Ramos (cell line): ENCODE data around the gene BICC1.

Experiments used
- in situ Hi-C: fragments of 300-500 bp; cut with MboI; formaldehyde crosslinking; loops from one replicate; pipeline ENCODE4 v1.14.3; 2022; ENCODE audit warnings: low sequenced_read_pairs; ENCODE audit not compliant: unreplicated experiment

The BICC1 gene

GRCh38 chr10:58758321-58758720 lies 245.6 kb downstream of the BICC1 start:
- in situ Hi-C loops = loop anchor here (25.0 kb wide), 1 partner anchor 1479 kb away; no protein-coding TSS in a partner anchor

DNA sequence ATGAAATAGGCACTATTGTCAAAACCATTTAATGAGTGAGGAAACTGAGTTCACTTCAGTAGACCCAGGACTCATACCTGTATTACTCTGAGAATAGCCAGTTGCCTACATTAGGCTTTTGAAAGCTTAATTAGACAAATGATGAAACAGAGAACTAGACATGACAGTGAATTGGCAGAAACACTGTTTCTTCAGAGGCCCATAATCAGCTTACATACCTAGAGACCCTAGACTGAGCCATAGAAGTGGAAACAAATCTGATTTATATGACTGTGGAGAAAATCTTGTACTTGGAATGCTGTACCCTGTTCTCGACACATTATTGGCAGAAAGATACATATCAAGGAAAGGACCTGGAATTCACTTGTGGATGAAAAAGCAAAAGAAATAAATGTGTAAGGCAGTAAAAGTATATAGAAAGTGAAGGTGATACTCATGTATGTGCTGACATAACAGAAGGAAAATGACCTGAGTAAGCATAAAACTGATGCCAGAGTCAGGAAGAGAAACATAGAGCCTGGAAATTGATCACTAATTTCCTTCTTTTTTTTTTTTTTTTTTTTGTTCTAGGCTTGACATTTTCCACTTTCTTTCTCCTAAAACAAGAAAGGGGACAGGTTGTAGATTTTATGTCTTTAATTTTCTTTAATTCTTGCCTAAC lies 251.5 kb downstream of the BICC1 start:
- in situ Hi-C loops = loop anchor here (25.0 kb wide), 1 partner anchor 1473 kb away; no protein-coding TSS in a partner anchor

DNA sequence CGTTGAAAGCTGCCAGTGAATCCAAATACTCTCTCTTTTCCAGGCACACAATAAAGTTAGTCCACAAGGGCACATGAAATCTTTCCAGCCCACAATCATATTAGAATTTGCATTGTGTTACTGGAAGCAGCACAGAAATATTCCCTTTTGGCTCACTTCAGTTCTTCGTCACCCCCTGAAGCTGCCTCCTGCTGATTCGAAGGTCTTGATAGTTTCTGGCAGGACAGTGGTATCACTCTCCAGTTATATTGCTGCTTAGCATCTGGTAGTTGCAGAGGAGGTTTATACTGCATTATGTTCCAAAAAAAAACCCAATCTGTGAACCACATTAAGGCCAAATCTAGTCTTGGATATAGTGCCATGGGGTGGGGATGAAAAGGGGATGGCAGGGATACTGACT lies 253.2 kb downstream of the BICC1 start:
- in situ Hi-C loops = loop anchor here (25.0 kb wide), 1 partner anchor 1471 kb away; no protein-coding TSS in a partner anchor

- in situ Hi-C loops = loop anchor here (25.0 kb wide), 1 partner anchor 1470 kb away; no protein-coding TSS in a partner anchor
These were observed 255.0 kb downstream of the BICC1 start for GRCh38 chr10:58767652-58768051.

DNA sequence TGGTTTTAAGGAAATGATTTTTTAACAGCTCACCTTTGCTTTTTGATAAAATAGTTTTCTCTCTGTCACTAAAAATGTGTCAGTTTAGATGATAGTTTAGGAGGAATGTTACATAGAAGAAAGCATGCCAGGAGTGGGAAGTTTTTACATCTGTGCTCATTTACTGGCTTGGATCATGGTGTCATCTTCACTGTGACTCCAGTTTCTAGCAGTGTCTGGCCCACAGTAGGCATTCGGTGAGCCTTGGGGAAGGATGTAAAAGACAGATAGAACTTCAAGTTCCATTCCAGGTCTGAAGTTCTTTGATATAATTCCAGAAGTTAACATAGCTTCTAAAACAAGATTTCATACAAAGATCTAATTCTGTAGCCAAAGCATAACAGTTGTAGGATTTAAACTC lies 259.2 kb downstream of the BICC1 start:
- in situ Hi-C loops = loop anchor here (25.0 kb wide), 1 partner anchor 1465 kb away; no protein-coding TSS in a partner anchor

GRCh38 chr10:58772758-58773157 lies 260.1 kb downstream of the BICC1 start:
- in situ Hi-C loops = loop anchor here (25.0 kb wide), 1 partner anchor 1465 kb away; no protein-coding TSS in a partner anchor

DNA sequence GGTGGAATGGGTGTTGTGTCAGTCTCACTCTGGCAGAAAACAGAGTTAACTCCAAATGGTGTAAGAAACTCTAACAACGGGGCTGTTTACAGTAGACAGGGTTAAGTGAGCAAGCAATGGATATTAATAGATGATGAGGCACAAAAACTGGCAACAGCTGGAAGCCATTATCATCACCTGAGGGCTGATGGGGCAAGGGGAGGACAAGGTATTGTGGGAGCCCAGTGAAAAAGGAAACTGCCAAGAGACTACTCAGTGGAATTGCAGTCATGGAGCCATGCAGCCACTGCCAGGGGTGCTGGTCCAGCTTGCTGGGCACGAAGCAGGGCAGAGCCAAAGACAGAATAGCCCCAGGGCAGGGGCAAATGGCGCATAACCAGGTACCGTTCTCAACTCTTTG lies 260.7 kb downstream of the BICC1 start:
- in situ Hi-C loops = loop anchor here (25.0 kb wide), 1 partner anchor 1464 kb away; no protein-coding TSS in a partner anchor

GRCh38 chr10:58773944-58774343 lies 261.3 kb downstream of the BICC1 start:
- in situ Hi-C loops = loop anchor here (25.0 kb wide), 1 partner anchor 1463 kb away; no protein-coding TSS in a partner anchor

DNA sequence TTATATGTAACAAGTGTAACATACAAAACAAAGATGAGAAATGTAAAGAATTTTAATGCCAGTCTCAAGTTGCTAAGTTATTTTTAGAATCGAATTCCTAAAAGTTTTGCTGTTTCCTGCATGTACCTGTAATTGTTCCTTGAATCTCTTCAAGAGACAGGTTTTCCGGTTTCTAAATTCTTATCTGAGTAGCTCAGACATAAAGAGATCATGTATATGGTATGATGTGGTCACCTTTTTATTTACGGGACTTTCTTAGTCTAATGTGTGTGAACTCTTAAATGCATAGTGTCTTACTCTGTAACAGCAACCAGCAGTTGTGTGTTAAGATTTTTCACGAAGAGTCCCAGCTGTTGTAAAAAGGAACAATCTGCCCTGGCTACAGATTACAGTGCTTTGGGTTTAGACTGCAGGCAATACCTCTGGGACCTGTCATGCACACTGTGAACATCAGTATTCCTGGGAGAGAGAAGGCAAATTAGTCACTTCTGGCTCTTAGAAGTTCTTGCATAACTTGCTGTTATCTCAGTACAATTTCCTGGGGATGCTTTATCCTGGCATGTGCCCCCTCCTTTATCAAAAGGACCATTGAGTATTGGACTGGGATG lies 263.4 kb downstream of the BICC1 start:
- in situ Hi-C loops = loop anchor here (25.0 kb wide), 2 partner anchors 1061 to 1261 kb away; no protein-coding TSS in a partner anchor

GRCh38 chr10:58776568-58777318 lies 264.1 kb downstream of the BICC1 start:
- in situ Hi-C loops = loop anchor here (25.0 kb wide), 2 partner anchors 1061 to 1261 kb away; no protein-coding TSS in a partner anchor

GRCh38 chr10:58778966-58779365 lies 266.3 kb downstream of the BICC1 start:
- in situ Hi-C loops = loop anchor here (25.0 kb wide), 2 partner anchors 1058 to 1258 kb away; no protein-coding TSS in a partner anchor

GRCh38 chr10:58779594-58779993 lies 266.9 kb downstream of the BICC1 start:
- in situ Hi-C loops = loop anchor here (25.0 kb wide), 2 partner anchors 1058 to 1258 kb away; no protein-coding TSS in a partner anchor

DNA sequence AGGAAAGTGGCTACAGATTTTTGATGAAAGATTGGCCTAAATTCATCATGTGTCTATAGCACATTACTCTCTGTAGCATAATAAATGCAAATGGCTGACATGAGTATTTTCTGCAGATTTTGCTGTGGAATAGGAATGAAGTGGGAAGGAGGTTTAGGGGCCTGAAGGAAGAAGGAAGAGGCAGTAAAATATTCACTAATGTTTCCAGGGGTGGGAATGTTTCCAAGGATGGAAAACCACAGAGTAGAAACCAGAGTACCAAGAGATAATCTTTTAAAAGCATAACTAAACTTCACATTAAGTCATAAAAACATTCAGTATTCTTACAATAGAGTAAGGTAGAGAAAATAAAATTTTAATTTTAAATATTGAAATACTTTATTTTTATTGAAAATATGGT lies 267.8 kb downstream of the BICC1 start:
- in situ Hi-C loops = loop anchor here (25.0 kb wide), 2 partner anchors 1057 to 1257 kb away; no protein-coding TSS in a partner anchor

DNA sequence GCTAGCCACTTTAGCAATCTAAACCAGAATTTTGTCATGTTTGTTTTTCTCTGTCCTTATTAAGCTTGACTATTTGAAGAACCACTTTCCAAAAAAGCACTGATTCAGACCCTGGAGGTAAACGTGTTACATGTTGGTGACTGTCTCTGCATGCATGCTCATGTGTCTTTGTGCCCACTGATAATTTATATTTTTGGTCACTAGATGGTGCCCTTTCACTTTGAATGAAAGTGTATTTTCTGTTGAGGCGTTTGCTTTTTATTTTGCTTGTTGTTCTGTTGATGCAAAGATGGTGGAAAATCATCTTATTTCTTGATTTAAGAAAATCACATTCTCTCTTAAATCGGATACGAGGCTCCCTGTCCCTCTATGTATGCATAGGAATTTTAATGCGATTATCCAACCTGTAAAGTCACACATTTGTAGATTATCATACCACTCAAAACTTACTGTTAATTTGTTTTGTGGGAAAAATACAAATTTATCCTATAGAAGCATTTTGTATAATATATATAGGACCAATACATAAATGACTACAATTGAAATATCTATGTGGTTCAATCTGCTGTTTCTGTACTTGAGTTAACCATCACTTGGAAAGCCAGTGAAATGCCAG lies 269.3 kb downstream of the BICC1 start:
- in situ Hi-C loops = loop anchor here (25.0 kb wide), 2 partner anchors 1055 to 1255 kb away; no protein-coding TSS in a partner anchor

GRCh38 chr10:58782876-58783851 lies 270.5 kb downstream of the BICC1 start:
- in situ Hi-C loops = loop anchor here (25.0 kb wide), 2 partner anchors 1054 to 1254 kb away; no protein-coding TSS in a partner anchor

DNA sequence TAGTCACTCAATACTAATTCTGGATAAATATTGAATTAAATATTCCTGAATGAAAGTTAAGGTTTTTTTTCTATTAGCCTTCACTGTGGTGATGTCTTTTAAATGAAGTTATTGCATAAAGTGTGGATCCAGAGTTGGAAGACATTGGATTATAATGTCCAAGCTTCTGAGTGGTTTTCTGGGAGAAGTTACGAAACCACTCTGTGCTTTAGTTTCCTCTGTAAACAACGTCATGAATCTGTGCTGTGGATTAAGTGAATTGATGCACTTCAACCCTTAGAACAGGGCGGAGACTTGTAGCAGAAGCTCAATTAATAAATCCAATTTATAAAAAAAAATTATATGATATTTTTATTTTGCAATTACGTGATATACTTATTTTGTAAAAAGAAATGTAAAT lies 271.7 kb downstream of the BICC1 start:
- in situ Hi-C loops = loop anchor here (25.0 kb wide), 2 partner anchors 1053 to 1253 kb away; no protein-coding TSS in a partner anchor

GRCh38 chr10:58785354-58785753 lies 272.7 kb downstream of the BICC1 start:
- in situ Hi-C loops = loop anchor here (5.0 to 25.0 kb wide), 3 partner anchors 837 to 1252 kb away; no protein-coding TSS in a partner anchor

DNA sequence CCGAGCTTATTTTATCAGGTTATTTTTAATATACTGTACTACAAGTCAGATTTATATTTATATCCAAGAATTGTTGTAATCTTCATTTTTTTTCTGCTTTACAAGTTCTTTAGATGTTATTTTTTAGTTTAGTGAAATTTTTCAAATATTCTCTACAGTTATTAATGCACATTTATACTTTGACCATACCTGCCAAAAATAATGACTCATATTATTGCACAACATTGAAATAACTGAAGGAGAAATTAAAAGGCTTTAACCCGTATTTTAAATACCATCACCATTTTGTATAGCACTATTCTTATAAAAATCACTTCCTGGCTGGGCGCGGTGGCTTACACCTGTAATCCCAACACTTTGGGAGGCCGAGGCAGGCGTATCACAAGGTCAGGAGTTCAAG lies 278.5 kb downstream of the BICC1 start:
- in situ Hi-C loops = loop anchor here (25.0 kb wide), 2 partner anchors 1046 to 1246 kb away; no protein-coding TSS in a partner anchor
